Stimulated activated CD4-positive, alpha-beta T cell treated with anti-CD3 and anti-CD28 coated beads, TNF-alpha, amount 100 ng/mL, for 24 hours (primary cell): ENCODE measurements around the gene RASA2.
"Not testable (repeated sequence)": the region's sequence is repeated elsewhere in the genome, so short reads cannot be mapped to it uniquely, and the experiment has no call there.

Source experiments
- DNase-seq, 3 experiments: peaks; one replicate each; pipeline ENCODE4 v3.0.0-alpha.2; 2020; ENCODE audit warnings: low read depth in 3 of 3

The RASA2 gene

GRCh38 chr3:141575879-141576743, 89.3 kb downstream of the RASA2 start:
- no peak for DNase-seq

GRCh38 chr3:141576744-141577052, 89.9 kb downstream of the RASA2 start:
- no peak for DNase-seq

GRCh38 chr3:141578202-141578973, 91.6 kb downstream of the RASA2 start:
- DNase-seq: no peak

- no peak for DNase-seq
These were observed 107.5 kb downstream of the RASA2 start for GRCh38 chr3:141594357-141594756.

- DNase-seq: no peak
These were observed 111.1 kb downstream of the RASA2 start for GRCh38 chr3:141597931-141598330.

GRCh38 chr3:141600331-141600730, 113.5 kb downstream of the RASA2 start:
- DNase-seq: no peak

- DNase-seq: no peak
These were observed 115.9 kb downstream of the RASA2 start for GRCh38 chr3:141602706-141603105.

GRCh38 chr3:141603473-141604035, 116.7 kb downstream of the RASA2 start:
- DNase-seq: no peak

- DNase-seq: no peak
These were observed 119.1 kb downstream of the RASA2 start for GRCh38 chr3:141605883-141606282.

GRCh38 chr3:141608438-141608837, 121.6 kb downstream of the RASA2 start:
- no peak for DNase-seq

- DNase-seq: no peak
These were observed 124.1 kb downstream of the RASA2 start for GRCh38 chr3:141610939-141611338.

- no peak for DNase-seq
These were observed 131.5 kb downstream of the RASA2 start for GRCh38 chr3:141618103-141618910.

- no peak for DNase-seq
These were observed 132.1 kb downstream of the RASA2 start for GRCh38 chr3:141618938-141619337.

- no peak for DNase-seq
These were observed 132.6 kb downstream of the RASA2 start for GRCh38 chr3:141619450-141619849.

- no peak for DNase-seq
These were observed 136.9 kb downstream of the RASA2 start for GRCh38 chr3:141623691-141624090.

GRCh38 chr3:141625506-141625905, 138.7 kb downstream of the RASA2 start:
- DNase-seq: no peak

- not testable (repeated sequence) for DNase-seq
These were observed 141.5 kb downstream of the RASA2 start for GRCh38 chr3:141628334-141628733.

- not testable (repeated sequence) for DNase-seq
These were observed 142.1 kb downstream of the RASA2 start for GRCh38 chr3:141628868-141629441.

- no peak for DNase-seq
These were observed 143.1 kb downstream of the RASA2 start for GRCh38 chr3:141629976-141630375.

GRCh38 chr3:141632779-141633374, 146.1 kb downstream of the RASA2 start:
- no peak for DNase-seq

- DNase-seq: no peak
These were observed 155.4 kb downstream of the RASA2 start for GRCh38 chr3:141642215-141642614.
